ENCODE results near the gene ABCA1. TPM values are rescaled to one million over a fixed set of nuclear protein-coding genes. Genes with fewer than 3 reads are reported as not detected.

The ABCA1 gene
- polyA plus RNA-seq, 3 donors: 2.0 to 5.1 (median 2.7) TPM

- no peaks in the 10 kb centered on the region for H4K20me1 ChIP-seq (ENCODE audit: insufficient read depth, low read length)
- peaks cover 55 to 73% of the 10 kb centered on the region in 2 donors for H3K36me3 Mint-ChIP-seq
- H3K27ac ChIP-seq (ENCODE audit: low read depth in 1 of 2, low read length in 2 of 2): peak overlapping the region; percentile 84 to 91
- H3K36me3 ChIP-seq (replicated peaks in 1 of 2; ENCODE audit: control insufficient read depth in 1 of 2, insufficient read depth in 2 of 2, low read length in 2 of 2): no peaks in the 10 kb centered on the region
- H3K9me3 ChIP-seq (replicated peaks in 1 of 2; ENCODE audit: control insufficient read depth in 1 of 2, insufficient read depth in 1 of 2, low read length in 2 of 2): no peaks in the 10 kb centered on the region
- no peaks in the 10 kb centered on the region for H3K79me2 ChIP-seq (ENCODE audit: insufficient read depth, low read length)
- peak overlapping the region in 1 of 3 experiments; percentile 20 for H3K4me3 ChIP-seq (replicated peaks in 1 of 3; ENCODE audit: low read depth in 2 of 3, low read length in 3 of 3)
- H3K27me3 ChIP-seq (ENCODE audit: control insufficient read depth in 2 of 2, insufficient read depth in 2 of 2, low read length in 2 of 2): no peaks in the 10 kb centered on the region
- H2AFZ ChIP-seq (ENCODE audit: insufficient read depth, low read depth, low read length, poor library complexity, severe bottlenecking): no peak overlapping the region
- WGBS (ENCODE audit: insufficient coverage): 44% methylated on average over 8 of the region's 12 CpGs
- peak overlapping the region; percentile 50 for H3K9ac ChIP-seq (ENCODE audit: insufficient read depth, low read length, poor library complexity, severe bottlenecking)
- H3K27ac Mint-ChIP-seq: peak overlapping the region; percentile 93 to 98 (median 97)
- intact Hi-C loops (cut with micrococcal nuclease): loop anchor here in 1 of 2 donors (10.0 kb wide), 1 partner anchor 276 kb away; no protein-coding TSS in a partner anchor
- H3K9me3 Mint-ChIP-seq: peaks cover 0 to 2% (median 0%) of the 10 kb centered on the region in 7 donors
- H3K4me3 Mint-ChIP-seq: peak overlapping the region; percentile 50 to 70
- H3K4me2 ChIP-seq (replicated peaks; ENCODE audit: extremely low read depth, low read length, poor library complexity, severe bottlenecking): peak overlapping the region; percentile 44
- H3K4me1 Mint-ChIP-seq: peaks cover 84% of the 10 kb centered on the region
- TF ChIP-seq CTCF (IDR thresholded peaks at IDR 0.05): no peak
- peaks cover 67 to 82% of the 10 kb centered on the region in 2 donors for H3K4me1 ChIP-seq (ENCODE audit: control insufficient read depth in 1 of 2, insufficient read depth in 2 of 2, low read length in 2 of 2)
- peak; percentile 87 to 93 (median 93) for DNase-seq
- no peaks in the 10 kb centered on the region for H3K27me3 Mint-ChIP-seq (ENCODE audit: low read depth in 3 of 3)
Observed at GRCh38 chr9:104868687-104869404, 59.1 kb downstream of the ABCA1 start.

GRCh38 chr9:104868303-104868686, 59.7 kb downstream of the ABCA1 start:
- H3K27me3 Mint-ChIP-seq (ENCODE audit: low read depth in 3 of 3): no peaks in the 10 kb centered on the region
- peak overlapping the region; percentile 44 for H3K4me2 ChIP-seq (replicated peaks; ENCODE audit: extremely low read depth, low read length, poor library complexity, severe bottlenecking)
- no peak for TF ChIP-seq CTCF (IDR thresholded peaks at IDR 0.05)
- peak overlapping the region in 1 of 2 donors; percentile 70 for H3K4me3 Mint-ChIP-seq
- no peaks in the 10 kb centered on the region for H3K79me2 ChIP-seq (ENCODE audit: insufficient read depth, low read length)
- DNase-seq: no peak
- H3K36me3 Mint-ChIP-seq: peaks cover 52 to 69% of the 10 kb centered on the region in 2 donors
- H2AFZ ChIP-seq (ENCODE audit: insufficient read depth, low read depth, low read length, poor library complexity, severe bottlenecking): no peak overlapping the region
- peak overlapping the region; percentile 84 to 91 for H3K27ac ChIP-seq (ENCODE audit: low read depth in 1 of 2, low read length in 2 of 2)
- no peaks in the 10 kb centered on the region for H4K20me1 ChIP-seq (ENCODE audit: insufficient read depth, low read length)
- WGBS (ENCODE audit: insufficient coverage): 94% methylated on average over 8 of the region's 8 CpGs
- H3K4me1 Mint-ChIP-seq: peaks cover 84% of the 10 kb centered on the region
- intact Hi-C loops (cut with micrococcal nuclease): loop anchor here in 1 of 2 donors (10.0 kb wide), 1 partner anchor 277 kb away; no protein-coding TSS in a partner anchor
- H3K27me3 ChIP-seq (ENCODE audit: control insufficient read depth in 2 of 2, insufficient read depth in 2 of 2, low read length in 2 of 2): no peaks in the 10 kb centered on the region
- H3K4me3 ChIP-seq (replicated peaks in 1 of 3; ENCODE audit: low read depth in 2 of 3, low read length in 3 of 3): peak overlapping the region in 1 of 3 experiments; percentile 20
- H3K4me1 ChIP-seq (ENCODE audit: control insufficient read depth in 1 of 2, insufficient read depth in 2 of 2, low read length in 2 of 2): peaks cover 66 to 82% of the 10 kb centered on the region in 2 donors
- peak overlapping the region; percentile 93 to 98 (median 97) for H3K27ac Mint-ChIP-seq
- peaks cover 0 to 2% (median 0%) of the 10 kb centered on the region in 7 donors for H3K9me3 Mint-ChIP-seq
- peak overlapping the region; percentile 50 for H3K9ac ChIP-seq (ENCODE audit: insufficient read depth, low read length, poor library complexity, severe bottlenecking)
- no peaks in the 10 kb centered on the region for H3K36me3 ChIP-seq (replicated peaks in 1 of 2; ENCODE audit: control insufficient read depth in 1 of 2, insufficient read depth in 2 of 2, low read length in 2 of 2)
- H3K9me3 ChIP-seq (replicated peaks in 1 of 2; ENCODE audit: control insufficient read depth in 1 of 2, insufficient read depth in 1 of 2, low read length in 2 of 2): no peaks in the 10 kb centered on the region

Data from CD14-positive monocyte (primary cell).